Effector CD8-positive, alpha-beta T cell (primary cell): ENCODE data around the gene SLC15A4.
"Not testable (repeated sequence)": the region's sequence is repeated elsewhere in the genome, so short reads cannot be mapped to it uniquely, and the experiment has no call there.

Experiments used
- DNase-seq: peaks from one replicate; lab custom pipeline; 2025; lab: John Stamatoyannopoulos, UW

Gene SLC15A4

GRCh38 chr12:128814411-128815261 lies 9.1 kb downstream of the SLC15A4 start:
- DNase-seq: no peak

GRCh38 chr12:128813883-128814282 lies 9.9 kb downstream of the SLC15A4 start:
- no peak for DNase-seq

GRCh38 chr12:128813392-128813791 lies 10.4 kb downstream of the SLC15A4 start:
- DNase-seq: no peak

- no peak for DNase-seq
Observed at GRCh38 chr12:128811806-128812205, 12.0 kb downstream of the SLC15A4 start.

- no peak for DNase-seq
Observed at GRCh38 chr12:128810182-128811127, 13.3 kb downstream of the SLC15A4 start.

GRCh38 chr12:128808651-128809050 lies 15.1 kb downstream of the SLC15A4 start:
- no peak for DNase-seq

- no peak for DNase-seq
Observed at GRCh38 chr12:128807161-128807724, 16.5 kb downstream of the SLC15A4 start.

GRCh38 chr12:128806573-128806972 lies 17.2 kb downstream of the SLC15A4 start:
- no peak for DNase-seq

GRCh38 chr12:128805406-128805805 lies 18.4 kb downstream of the SLC15A4 start:
- DNase-seq: not testable (repeated sequence)

- no peak for DNase-seq
Observed at GRCh38 chr12:128804762-128805161, 19.0 kb downstream of the SLC15A4 start.

GRCh38 chr12:128803788-128804187 lies 20.0 kb downstream of the SLC15A4 start:
- DNase-seq: no peak

GRCh38 chr12:128802756-128803155 lies 21.0 kb downstream of the SLC15A4 start:
- no peak for DNase-seq

- DNase-seq: no peak
Observed at GRCh38 chr12:128801879-128802391, 21.8 kb downstream of the SLC15A4 start.

GRCh38 chr12:128800606-128801005 lies 23.2 kb downstream of the SLC15A4 start:
- DNase-seq: no peak

GRCh38 chr12:128798571-128799341 lies 25.0 kb downstream of the SLC15A4 start:
- DNase-seq: no peak

- DNase-seq: no peak
Observed at GRCh38 chr12:128797119-128798118, 26.3 kb downstream of the SLC15A4 start.

- no peak for DNase-seq
Observed at GRCh38 chr12:128796439-128797118, 27.2 kb downstream of the SLC15A4 start.

- DNase-seq: no peak
Observed at GRCh38 chr12:128795530-128796361, 28.0 kb downstream of the SLC15A4 start.
